Thoracic aorta endothelial cell (primary cell): ENCODE measurements around the gene RCE1. TPM values are rescaled to one million over a fixed set of nuclear protein-coding genes. Genes with fewer than 3 reads are reported as not detected.

Source experiments
- total RNA-seq: library from RNA; depleted of rRNA; stranded (reverse); fragments of >200 nt; gene quantifications from 2 replicates; pipeline ENCODE4 v1.2.3, GENCODE V29; 2012

Gene RCE1, protein sequence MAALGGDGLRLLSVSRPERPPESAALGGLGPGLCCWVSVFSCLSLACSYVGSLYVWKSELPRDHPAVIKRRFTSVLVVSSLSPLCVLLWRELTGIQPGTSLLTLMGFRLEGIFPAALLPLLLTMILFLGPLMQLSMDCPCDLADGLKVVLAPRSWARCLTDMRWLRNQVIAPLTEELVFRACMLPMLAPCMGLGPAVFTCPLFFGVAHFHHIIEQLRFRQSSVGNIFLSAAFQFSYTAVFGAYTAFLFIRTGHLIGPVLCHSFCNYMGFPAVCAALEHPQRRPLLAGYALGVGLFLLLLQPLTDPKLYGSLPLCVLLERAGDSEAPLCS
- total RNA-seq, result 13.3 and 14.0 TPM in 2 replicates

DNA sequence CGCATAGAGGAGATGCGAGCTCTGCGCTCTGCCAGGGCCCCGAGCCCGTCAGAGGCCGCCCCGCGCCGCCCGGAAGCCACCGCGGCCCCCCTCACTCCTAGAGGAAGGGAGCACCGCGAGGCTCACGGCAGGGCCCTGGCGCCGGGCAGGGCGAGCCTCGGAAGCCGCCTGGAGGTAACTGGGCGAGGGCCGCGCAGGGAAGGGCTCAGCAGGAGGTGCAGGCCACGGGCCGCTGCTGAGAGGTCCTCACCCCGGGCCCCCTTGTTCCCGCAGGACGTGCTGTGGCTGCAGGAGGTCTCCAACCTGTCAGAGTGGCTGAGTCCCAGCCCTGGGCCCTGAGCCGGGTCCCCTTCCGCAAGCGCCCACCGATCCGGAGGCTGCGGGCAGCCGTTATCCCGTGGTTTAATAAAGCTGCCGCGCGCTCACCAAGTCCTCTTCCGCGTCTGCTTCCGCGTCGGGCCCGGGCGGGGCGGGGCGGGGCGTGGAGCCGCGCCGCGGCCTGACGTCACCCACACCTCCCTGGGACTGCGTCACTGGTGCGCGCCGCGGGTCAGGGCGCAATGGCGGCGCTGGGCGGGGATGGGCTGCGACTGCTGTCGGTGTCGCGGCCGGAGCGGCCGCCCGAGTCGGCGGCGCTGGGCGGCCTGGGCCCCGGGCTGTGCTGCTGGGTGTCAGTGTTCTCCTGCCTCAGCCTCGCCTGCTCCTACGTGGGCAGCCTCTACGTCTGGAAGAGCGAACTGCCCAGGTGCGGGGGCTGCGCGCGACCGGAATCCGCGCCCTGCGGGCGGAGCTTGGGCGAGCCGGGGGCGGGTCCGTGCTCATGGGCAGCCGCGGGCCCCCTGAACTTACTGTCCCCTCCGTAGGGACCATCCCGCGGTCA is at the start of gene RCE1:
Gene RCE1 (plus strand): TSS at position 546 of the 880 bp plus-strand sequence. CDS start 15 bp downstream, at position 561.

DNA sequence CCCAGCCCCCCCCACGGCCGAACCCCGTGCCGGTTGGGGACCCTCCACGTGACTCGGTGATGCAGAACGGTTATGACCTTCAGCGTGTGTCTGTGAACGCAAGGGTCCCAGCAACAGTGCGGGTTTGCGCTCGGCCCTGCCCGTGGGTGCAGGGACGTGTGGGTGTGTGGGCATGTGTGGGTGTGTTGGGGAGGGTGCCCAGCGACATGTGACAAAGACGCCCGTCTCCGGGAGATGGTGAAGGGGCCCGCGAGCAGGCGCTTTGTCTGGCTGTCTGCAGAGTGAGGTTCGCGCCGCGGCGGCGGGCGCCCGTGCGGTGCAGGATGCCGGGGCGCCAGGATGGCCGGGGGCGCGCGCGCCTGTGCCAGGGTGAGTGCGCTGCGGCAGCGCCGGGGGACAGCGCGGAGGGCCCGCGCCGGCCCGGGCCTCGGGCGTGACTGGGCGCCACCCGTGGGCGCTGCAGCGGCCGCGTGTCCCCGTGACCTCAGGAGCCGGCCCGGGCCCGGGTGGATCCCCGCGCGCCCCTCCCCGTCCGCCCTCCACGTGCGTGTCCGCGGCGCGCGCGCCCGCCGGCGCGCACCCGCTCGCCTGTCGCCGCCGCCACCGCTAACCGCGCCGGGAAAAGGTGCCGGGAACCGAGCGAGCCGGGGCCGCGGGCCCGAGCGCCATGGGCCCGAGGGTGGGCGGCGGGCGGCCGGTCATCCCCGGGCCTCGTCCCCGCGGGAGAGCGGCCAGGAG is 13.4 kb downstream of the RCE1 start, which contains the start of gene LRFN4:
Gene LRFN4 (plus strand): TSS at position 569 of the 738 bp plus-strand sequence. CDS start 681 bp downstream, outside the sequence.

Other genes with a start within 250 kb of the RCE1 start
- 40.0 and 55.8 TPM in 2 replicates for gene RBM14, start 226.8 kb upstream of the RCE1 start, total RNA-seq
- gene RBM4, start 204.7 kb upstream of the RCE1 start, total RNA-seq, result 93.0 and 96.8 TPM in 2 replicates
- gene RBM4B, start 165.6 kb upstream of the RCE1 start, total RNA-seq, result 18.2 TPM in 2 replicates
- 37.2 and 40.0 TPM in 2 replicates for gene SPTBN2, start 114.2 kb upstream of the RCE1 start, total RNA-seq
- gene LRFN4, start 13.6 kb downstream of the RCE1 start, total RNA-seq, result 14.9 and 24.2 TPM in 2 replicates
- 8.9 and 9.2 TPM in 2 replicates for gene PC, start 114.9 kb downstream of the RCE1 start, total RNA-seq
- gene C11orf86, start 131.9 kb downstream of the RCE1 start, total RNA-seq, result not detected in 2 replicates
- gene SYT12, start 179.7 kb downstream of the RCE1 start, total RNA-seq, result not detected in 2 replicates
- gene RHOD, start 213.4 kb downstream of the RCE1 start, total RNA-seq, result 5.2 and 6.8 TPM in 2 replicates